Caco-2 (cell line): ENCODE data around the gene NUMB. TPM values are rescaled to one million over a fixed set of nuclear protein-coding genes. Genes with fewer than 3 reads are reported as not detected.

Source experiments
- BruUV-seq: library from RNA; stranded (reverse); fragments of 400-500 nt; replicated peaks from 2 replicates; lab custom pipeline; 2021; lab: Mats Ljungman, UMichigan
- CTCF ChIA-PET: fragments of 300-600 bp; sonication (Branson Sonifier 250); formaldehyde crosslinking; loops from one replicate; lab custom pipeline; 2022; ENCODE audit warnings: antibody characterized with exemption; lab: Charles Lee
- POLR2A ChIA-PET: fragments of 300-600 bp; sonication (Branson Sonifier 250); formaldehyde crosslinking; loops from one replicate; lab custom pipeline; 2022; ENCODE audit warnings: antibody characterized with exemption; lab: Charles Lee
- DNase-seq, 2 experiments: peaks; one replicate each; pipeline versions ENCODE4 v3.0.0 to v3.0.0-alpha.2; 2020 to 2022
- H3K27me3 ChIP-seq: replicated peaks from 2 replicates; pipeline ENCODE4 v1.6.0; 2011; ENCODE audit warnings: low read length; ENCODE audit not compliant: control insufficient read depth, insufficient read depth
- H3K36me3 ChIP-seq: 2 replicates; pipeline ENCODE4 v1.5.1; 2011; ENCODE audit warnings: low read length; ENCODE audit not compliant: control insufficient read depth, insufficient read depth
- H3K4me1 ChIP-seq: fragments of 250-450 bp; sonication (Bioruptor Pico); 2 replicates; pipeline ENCODE4 v1.5.1; 2020; ENCODE audit warnings: mild to moderate bottlenecking
- H3K4me3 ChIP-seq: 2 replicates; pipeline ENCODE4 v1.5.1; 2011; ENCODE audit warnings: low read depth, mild to moderate bottlenecking, control low read depth, low read length
- H3K9me3 ChIP-seq: fragments of 250-450 bp; sonication (Bioruptor Pico); 2 replicates; pipeline ENCODE4 v1.5.1; 2020; ENCODE audit warnings: mild to moderate bottlenecking, moderate library complexity
- H3K27ac Mint-ChIP-seq: one replicate; pipeline ENCODE4 v1.8.0; 2022; ENCODE audit warnings: mixed read lengths; ENCODE audit not compliant: unreplicated experiment
- H3K27me3 Mint-ChIP-seq: one replicate; pipeline ENCODE4 v1.8.0; 2022; ENCODE audit warnings: mixed read lengths; ENCODE audit not compliant: insufficient read depth, unreplicated experiment
- H3K36me3 Mint-ChIP-seq: one replicate; pipeline ENCODE4 v1.8.0; 2022; ENCODE audit warnings: mild to moderate bottlenecking, mixed read lengths; ENCODE audit not compliant: insufficient read depth, unreplicated experiment
- H3K4me1 Mint-ChIP-seq: one replicate; pipeline ENCODE4 v1.8.0; 2022; ENCODE audit warnings: low read depth, mixed read lengths; ENCODE audit not compliant: unreplicated experiment
- H3K4me3 Mint-ChIP-seq: one replicate; pipeline ENCODE4 v1.8.0; 2022; ENCODE audit warnings: mild to moderate bottlenecking, moderate library complexity, mixed read lengths; ENCODE audit not compliant: unreplicated experiment
- H3K9me3 Mint-ChIP-seq: one replicate; pipeline ENCODE4 v1.8.0; 2022; ENCODE audit warnings: mixed read lengths; ENCODE audit not compliant: unreplicated experiment
- intact Hi-C: fragments of 100-400 bp; cut with micrococcal nuclease; formaldehyde crosslinking; loops from one replicate; pipeline ENCODE4 v1.10.0; 2022; ENCODE audit not compliant: unreplicated experiment
- total RNA-seq: library from RNA; stranded (reverse); gene quantifications from 2 replicates; pipeline ENCODE4 v1.2.3, GENCODE V29; 2022
- TF ChIP-seq, protein P1 (sequence below), 2 experiments: fragments of 200-600 bp in 1 of 2; IDR thresholded peaks; 1 replicate in 1 of 2; 2 replicates in 1 of 2; pipeline versions ENCODE4 v1.5.1 to v1.8.0; 2011 to 2022; ENCODE audit warnings: antibody characterized with exemption in 1 of 2, control low read depth in 1 of 2, inconsistent platforms in 1 of 2, low read depth in 1 of 2, low read length in 1 of 2, mild to moderate bottlenecking in 1 of 2, moderate library complexity in 1 of 2; ENCODE audit not compliant: insufficient read depth in 1 of 2, severe bottlenecking in 1 of 2, unreplicated experiment in 1 of 2

Gene NUMB
- total RNA-seq, 1 experiment from 2014 or later = 67.6 TPM

- H3K36me3 ChIP-seq = no peaks in the 10 kb centered on the region
- H3K27me3 ChIP-seq = no peaks in the 10 kb centered on the region
- intact Hi-C loops = no loop called here
- no peak overlapping the region for H3K4me3 ChIP-seq
- no peak overlapping the region for H3K27ac Mint-ChIP-seq
- no TSS peak for BruUV-seq
- no peaks in the 10 kb centered on the region for H3K4me1 Mint-ChIP-seq
- ChIA-PET POLR2A (no interaction called here), CTCF (interaction anchor here (0.6 kb wide), 1 partner anchor 19 kb away, joined by 4 read pairs; no protein-coding TSS in a partner anchor)
- H3K36me3 Mint-ChIP-seq = no peaks in the 10 kb centered on the region
- no peaks in the 10 kb centered on the region for H3K9me3 Mint-ChIP-seq
- TF ChIP-seq, protein P1, sequence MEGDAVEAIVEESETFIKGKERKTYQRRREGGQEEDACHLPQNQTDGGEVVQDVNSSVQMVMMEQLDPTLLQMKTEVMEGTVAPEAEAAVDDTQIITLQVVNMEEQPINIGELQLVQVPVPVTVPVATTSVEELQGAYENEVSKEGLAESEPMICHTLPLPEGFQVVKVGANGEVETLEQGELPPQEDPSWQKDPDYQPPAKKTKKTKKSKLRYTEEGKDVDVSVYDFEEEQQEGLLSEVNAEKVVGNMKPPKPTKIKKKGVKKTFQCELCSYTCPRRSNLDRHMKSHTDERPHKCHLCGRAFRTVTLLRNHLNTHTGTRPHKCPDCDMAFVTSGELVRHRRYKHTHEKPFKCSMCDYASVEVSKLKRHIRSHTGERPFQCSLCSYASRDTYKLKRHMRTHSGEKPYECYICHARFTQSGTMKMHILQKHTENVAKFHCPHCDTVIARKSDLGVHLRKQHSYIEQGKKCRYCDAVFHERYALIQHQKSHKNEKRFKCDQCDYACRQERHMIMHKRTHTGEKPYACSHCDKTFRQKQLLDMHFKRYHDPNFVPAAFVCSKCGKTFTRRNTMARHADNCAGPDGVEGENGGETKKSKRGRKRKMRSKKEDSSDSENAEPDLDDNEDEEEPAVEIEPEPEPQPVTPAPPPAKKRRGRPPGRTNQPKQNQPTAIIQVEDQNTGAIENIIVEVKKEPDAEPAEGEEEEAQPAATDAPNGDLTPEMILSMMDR (IDR thresholded peaks at IDR 0.05; ENCODE audit: insufficient read depth in 1 of 2, low read depth in 1 of 2, low read length in 1 of 2, severe bottlenecking in 1 of 2, unreplicated experiment in 1 of 2) = no peak
- H3K4me1 ChIP-seq = peaks cover 3% of the 10 kb centered on the region; the same call in 1 of the 2 replicates
- no peaks in the 10 kb centered on the region for H3K9me3 ChIP-seq
- no peaks in the 10 kb centered on the region for H3K27me3 Mint-ChIP-seq
- DNase-seq = no peak
- no peak overlapping the region for H3K4me3 Mint-ChIP-seq
These were observed 197.8 kb downstream of the NUMB start for GRCh38 chr14:73260574-73260973.

GRCh38 chr14:73259837-73260236 is 198.5 kb downstream of the NUMB start:
- H3K36me3 ChIP-seq = no peaks in the 10 kb centered on the region
- TF ChIP-seq, protein P1 (IDR thresholded peaks at IDR 0.05; ENCODE audit: insufficient read depth in 1 of 2, low read depth in 1 of 2, low read length in 1 of 2, severe bottlenecking in 1 of 2, unreplicated experiment in 1 of 2) = no peak
- H3K4me3 Mint-ChIP-seq = no peak overlapping the region
- intact Hi-C loops = no loop called here
- no peaks in the 10 kb centered on the region for H3K9me3 Mint-ChIP-seq
- no peaks in the 10 kb centered on the region for H3K9me3 ChIP-seq
- H3K27me3 ChIP-seq = no peaks in the 10 kb centered on the region
- no peak overlapping the region for H3K27ac Mint-ChIP-seq
- no peaks in the 10 kb centered on the region for H3K36me3 Mint-ChIP-seq
- no peak overlapping the region for H3K4me3 ChIP-seq
- BruUV-seq = no TSS peak
- CTCF ChIA-PET = no interaction called here
- H3K27me3 Mint-ChIP-seq = no peaks in the 10 kb centered on the region
- DNase-seq = no peak
- H3K4me1 ChIP-seq = peaks cover 3% of the 10 kb centered on the region; the same call in 1 of the 2 replicates
- POLR2A ChIA-PET = no interaction called here
- no peaks in the 10 kb centered on the region for H3K4me1 Mint-ChIP-seq

DNA sequence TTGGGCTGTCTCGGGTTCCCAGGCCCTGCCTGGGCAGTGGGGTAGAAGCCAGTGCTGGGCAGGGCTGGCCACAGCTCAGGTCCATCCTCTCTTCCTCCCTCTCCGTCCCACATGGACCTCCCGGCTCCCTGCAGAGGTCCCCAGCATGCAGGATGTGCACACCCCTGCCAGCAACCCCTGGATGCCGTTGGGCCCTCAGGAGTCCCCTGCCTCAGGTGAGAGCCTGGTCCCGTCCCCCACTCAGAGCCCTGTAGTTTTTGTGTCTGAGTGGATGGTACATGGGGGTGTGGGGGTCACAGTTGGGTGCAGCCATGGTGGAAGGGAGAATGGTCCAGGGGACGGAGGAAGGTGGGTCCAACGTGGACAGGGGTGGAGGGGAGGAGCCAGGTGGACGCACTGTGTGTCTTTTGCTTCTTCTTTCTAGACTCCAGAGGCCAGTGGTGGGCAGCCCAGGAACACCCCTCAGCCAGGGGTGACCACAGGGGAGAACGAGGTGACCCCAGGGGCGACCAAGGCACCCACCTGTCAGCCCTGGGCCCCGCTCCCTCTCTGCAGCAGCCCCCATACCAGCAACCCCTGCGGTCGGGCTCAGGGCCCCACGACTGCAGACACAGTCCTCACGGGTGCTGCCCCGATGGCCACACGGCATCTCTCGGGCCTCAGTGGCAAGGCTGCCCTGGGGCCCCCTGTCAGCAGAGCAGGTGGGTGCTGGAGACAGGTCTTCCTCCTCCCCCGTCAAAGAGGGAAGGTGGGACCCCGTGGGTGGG is 199.3 kb downstream of the NUMB start:
- POLR2A ChIA-PET = no interaction called here
- Mint-ChIP-seq H3K4me1 (no peaks in the 10 kb centered on the region), H3K9me3 (no peaks in the 10 kb centered on the region), H3K27me3 (no peaks in the 10 kb centered on the region), H3K4me3 (no peak overlapping the region), H3K36me3 (no peaks in the 10 kb centered on the region), H3K27ac (no peak overlapping the region)
- no peaks in the 10 kb centered on the region for H3K27me3 ChIP-seq
- no peaks in the 10 kb centered on the region for H3K36me3 ChIP-seq
- intact Hi-C loops = no loop called here
- H3K9me3 ChIP-seq = no peaks in the 10 kb centered on the region
- H3K4me3 ChIP-seq = no peak overlapping the region
- DNase-seq = no peak
- TF ChIP-seq, protein P1 (IDR thresholded peaks at IDR 0.05; ENCODE audit: insufficient read depth in 1 of 2, low read depth in 1 of 2, low read length in 1 of 2, severe bottlenecking in 1 of 2, unreplicated experiment in 1 of 2) = no peak
- CTCF ChIA-PET = no interaction called here
- BruUV-seq = no TSS peak
- no peaks in the 10 kb centered on the region for H3K4me1 ChIP-seq
